GM19397 (cell line): ENCODE results near the gene CORO6.
"Not testable (repeated sequence)": the region's sequence is repeated elsewhere in the genome, so short reads cannot be mapped to it uniquely, and the experiment has no call there.

Experiments used
- ATAC-seq: cut with Tn5 transposase; IDR thresholded peaks from one replicate; pipeline ENCODE4 v1.9.1; 2021; ENCODE audit warnings: mild to moderate bottlenecking, moderate library complexity; ENCODE audit not compliant: unreplicated experiment

Gene CORO6

DNA sequence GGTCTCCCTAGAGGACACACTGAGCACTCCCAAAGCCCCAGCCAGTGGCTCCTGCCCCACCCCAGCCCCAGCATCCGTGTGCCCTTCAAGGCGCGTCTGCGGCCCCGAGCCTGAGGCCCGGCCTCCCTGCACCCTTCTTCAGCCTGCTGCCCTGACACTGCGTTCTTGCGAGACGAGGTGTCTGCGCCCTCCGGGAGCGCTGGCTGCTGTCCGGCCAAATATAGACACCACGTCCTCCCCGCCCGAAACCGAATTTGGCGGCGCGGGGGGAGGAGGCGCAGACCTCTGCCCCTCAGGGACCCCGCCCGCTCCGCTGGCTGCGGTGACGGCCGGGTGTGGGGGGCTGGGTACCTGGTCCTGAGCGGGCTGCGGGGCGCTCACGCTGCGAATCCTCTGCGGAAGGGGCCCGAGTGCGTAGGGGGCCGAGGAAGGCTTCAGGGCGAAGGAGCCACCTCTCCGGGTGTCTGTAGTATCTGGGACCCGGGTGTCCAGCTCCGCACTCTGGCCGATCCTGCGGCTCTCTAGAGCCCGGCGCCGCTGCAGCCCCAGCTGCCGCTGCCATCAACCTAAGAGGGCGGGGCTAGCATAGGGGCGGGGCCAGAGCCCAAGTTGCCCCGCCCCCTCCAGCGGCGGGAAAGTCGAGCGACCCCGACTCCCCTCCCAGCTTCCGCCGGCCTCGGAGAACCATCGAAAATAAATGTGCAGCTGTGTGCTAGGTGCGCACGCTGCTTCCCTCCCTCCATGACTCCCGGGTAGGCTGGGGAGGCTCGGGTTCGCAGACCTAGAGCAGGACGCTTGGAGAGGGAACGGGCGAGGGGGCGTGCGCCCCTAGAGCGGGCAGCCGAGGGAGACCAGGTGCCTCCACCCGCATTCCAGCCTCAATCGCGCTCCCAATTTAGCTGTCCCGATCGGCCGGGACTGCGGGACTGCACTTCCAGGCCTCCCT is at the start of gene CORO6:
CORO6 (minus strand) TSS at position 576 of the 946 bp plus-strand sequence. CDS start 1,491 bp downstream, outside the sequence.
- peak; percentile 49 for ATAC-seq

DNA sequence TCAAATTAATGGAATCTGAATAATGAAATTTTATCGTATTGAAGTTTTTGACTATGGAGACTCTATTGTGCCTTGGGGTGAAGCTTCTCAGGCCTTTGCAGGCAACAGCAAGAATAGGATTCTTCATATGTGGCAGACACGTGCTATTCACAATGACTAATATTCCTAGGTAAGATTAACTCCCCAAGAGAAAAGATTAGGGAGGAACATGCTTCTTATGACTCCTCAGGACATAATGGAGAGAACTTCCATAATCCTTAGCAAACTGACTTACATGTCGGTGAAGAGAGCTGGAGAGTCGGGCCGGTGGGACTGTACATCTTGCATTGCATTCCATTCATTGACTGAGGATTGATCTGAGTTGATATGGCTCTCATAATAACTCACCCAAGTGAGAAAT is 48.9 kb upstream of the CORO6 start:
- ATAC-seq: no peak

DNA sequence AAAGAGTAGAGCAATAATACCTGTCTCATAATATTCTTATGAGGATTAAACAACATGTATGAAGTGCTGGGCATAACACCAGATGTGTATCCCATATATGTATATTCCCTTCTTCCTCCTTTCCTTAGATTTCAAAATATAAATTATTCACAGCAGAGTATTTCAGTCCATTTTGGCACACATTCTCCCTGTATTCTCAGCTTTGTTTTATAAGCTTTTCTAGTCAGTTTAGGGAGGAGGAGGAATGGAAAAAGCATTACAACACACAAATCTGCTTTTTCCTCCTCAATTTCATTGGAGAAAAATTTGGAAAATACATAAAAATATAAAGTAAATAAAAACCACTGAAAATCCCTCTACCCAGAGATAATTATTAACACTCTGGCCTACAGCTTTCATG is 46.6 kb upstream of the CORO6 start:
- no peak for ATAC-seq

GRCh38 chr17:29667969-29668368 is 45.3 kb upstream of the CORO6 start:
- no peak for ATAC-seq

DNA sequence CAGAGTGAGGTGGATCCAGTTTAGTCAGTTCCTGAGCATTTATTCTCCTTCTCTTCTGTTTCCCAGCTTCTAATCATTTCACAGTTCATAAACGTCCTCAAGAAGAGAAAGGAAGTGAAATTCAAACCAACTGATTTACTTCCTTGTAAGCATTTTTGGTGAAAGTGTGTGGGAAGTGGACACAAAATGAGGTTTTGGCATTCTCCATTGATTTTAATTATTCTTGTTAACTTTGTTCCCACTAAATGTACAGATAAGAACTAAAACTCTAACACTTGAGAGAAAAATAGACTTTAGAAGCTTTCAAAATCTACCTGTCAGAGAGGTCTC is 42.7 kb upstream of the CORO6 start:
- no peak for ATAC-seq

- no peak for ATAC-seq
Observed at GRCh38 chr17:29664743-29665480, 42.2 kb upstream of the CORO6 start.

- no peak for ATAC-seq
Observed at GRCh38 chr17:29663155-29663554, 40.4 kb upstream of the CORO6 start.

DNA sequence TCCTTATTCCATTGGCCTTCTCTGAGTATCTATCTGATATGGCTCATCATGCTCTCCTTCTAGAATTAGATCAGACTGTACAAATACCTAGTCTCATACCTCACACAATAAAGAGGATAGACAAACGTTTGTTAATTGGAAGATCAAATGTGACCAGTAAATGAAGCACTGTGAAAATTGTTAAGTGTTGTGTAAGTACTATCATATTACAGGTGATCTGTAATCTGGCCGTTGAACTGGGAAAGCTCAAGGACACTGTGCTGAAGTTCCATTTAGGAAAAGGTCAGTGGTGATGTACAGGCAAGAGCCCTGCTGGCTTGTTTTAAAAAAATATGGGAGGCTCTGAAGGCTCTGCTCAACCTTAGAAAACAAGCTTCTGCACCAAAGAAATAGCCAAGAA is 38.5 kb upstream of the CORO6 start:
- no peak for ATAC-seq

- no peak for ATAC-seq
Observed at GRCh38 chr17:29659155-29659554, 36.4 kb upstream of the CORO6 start.

DNA sequence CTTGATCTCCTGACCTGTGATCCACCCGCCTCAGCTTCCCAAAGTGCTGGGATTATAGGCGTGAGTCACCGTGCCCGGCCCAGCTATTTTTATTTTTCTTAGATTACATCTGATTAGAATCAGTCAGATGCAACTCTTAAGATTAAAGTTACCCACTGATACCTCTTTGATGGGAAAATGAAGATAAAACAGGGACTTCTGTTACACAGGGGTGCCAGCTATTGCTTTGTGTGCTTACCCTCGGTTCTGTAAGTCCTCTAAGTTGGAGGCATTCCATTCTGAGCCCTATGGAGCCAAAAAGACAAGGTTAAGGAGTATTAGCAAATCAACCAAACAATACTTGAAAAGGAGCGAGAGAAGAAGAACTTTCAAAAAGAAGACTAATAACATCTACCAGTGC is 32.6 kb upstream of the CORO6 start:
- ATAC-seq: no peak

DNA sequence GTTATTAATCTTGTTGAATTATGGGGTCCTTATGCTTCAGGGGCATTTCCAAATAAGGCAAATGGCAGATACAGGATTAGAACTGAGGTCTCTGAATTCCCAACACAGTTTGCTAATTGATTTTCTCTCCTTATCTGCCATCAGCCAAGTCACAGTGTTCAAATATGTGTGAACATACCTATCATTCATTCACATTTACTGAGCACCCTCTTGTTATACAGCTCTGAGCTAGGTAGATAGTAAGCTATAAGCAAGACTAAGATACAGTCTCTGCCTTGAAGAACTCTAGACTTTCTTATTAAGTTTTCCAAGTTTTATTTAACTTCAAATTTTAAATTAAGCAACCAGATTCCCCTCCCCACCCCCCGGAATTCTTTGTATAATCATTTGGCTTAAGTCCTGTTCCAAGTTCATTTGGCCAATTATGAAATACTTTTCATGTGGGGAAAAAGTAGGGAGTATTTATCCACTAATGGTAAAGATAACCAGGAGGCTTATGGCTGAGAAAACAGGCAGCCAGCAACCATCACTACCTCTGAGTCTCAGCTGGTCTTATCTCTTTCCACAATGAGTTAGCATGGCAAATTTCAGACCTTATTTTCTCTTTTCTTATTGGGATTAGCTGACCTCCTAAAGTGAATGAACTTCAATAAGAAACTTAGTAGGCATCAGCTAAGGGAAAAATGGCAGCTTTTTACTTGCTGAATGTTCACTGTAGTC is 31.4 kb upstream of the CORO6 start:
- ATAC-seq: no peak

DNA sequence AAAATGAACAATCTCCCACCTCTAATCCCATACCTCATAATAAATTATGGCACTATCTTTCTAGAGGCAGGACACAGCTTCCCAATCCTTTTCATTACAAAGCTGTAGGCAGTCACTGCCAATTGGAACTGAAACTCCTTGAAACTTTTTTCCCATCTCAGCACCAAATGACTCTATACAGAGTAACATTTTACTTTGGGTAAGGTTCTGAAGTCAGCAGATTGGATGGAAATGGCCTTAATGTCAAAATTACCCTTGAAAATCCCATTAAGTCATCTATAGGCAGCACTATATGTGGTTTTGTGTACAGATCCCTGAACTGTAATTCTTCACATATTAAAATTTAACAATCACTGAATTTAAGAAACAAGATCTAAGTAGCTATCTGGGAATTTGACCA is 30.3 kb upstream of the CORO6 start:
- no peak for ATAC-seq

GRCh38 chr17:29651913-29652312 is 29.2 kb upstream of the CORO6 start:
- ATAC-seq: not testable (repeated sequence)

DNA sequence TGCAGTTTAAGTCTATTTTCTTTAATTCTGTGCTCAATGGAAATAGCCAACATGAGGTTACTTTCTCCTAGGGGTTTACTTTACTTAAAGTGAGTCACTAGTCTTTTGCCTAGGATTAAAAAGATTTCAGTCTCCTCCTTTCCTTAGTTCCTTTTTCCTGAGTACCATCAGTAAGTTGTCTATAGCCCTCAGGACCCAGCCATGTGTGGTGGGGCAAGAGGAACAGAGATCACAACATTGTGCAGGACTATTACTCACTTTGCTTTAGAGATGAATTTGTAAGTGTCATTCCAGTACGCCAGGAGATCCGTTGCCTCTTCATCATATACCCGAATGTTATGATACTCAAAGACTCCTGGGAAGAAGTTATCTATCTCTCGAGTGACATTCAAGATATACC is 27.7 kb upstream of the CORO6 start:
- no peak for ATAC-seq

- ATAC-seq: no peak
Observed at GRCh38 chr17:29649359-29649758, 26.6 kb upstream of the CORO6 start.

- no peak for ATAC-seq
Observed at GRCh38 chr17:29648005-29648404, 25.3 kb upstream of the CORO6 start.

DNA sequence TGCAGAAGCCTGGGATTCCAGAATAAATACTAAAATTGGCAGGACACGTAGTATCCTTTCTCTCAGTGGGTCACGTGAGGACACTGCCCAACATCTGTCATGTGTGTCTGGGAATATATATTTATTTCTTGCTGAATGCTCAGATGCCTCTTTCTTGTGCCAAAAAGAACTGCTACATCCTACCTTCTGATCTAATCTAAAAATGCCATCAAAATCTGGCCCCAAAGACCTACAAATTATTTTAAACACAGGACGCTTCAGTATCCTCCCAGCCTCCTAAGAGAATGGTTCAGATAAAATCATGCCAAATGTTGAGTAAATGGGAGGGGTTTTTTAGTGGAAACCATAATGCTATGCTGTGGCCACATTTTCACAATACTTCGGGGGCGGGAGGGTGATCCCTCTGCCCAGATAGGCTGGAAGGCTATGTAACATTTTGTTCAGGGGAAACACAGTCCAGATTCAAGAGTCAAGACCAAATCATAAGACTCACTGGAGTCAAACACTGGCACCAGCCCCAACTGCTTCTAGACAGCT is 22.9 kb upstream of the CORO6 start:
- no peak for ATAC-seq

- ATAC-seq: no peak
Observed at GRCh38 chr17:29643817-29644160, 21.1 kb upstream of the CORO6 start.

GRCh38 chr17:29642171-29642611 is 19.5 kb upstream of the CORO6 start:
- no peak for ATAC-seq

GRCh38 chr17:29640981-29641642 is 18.4 kb upstream of the CORO6 start:
- ATAC-seq: no peak

GRCh38 chr17:29640413-29640812 is 17.7 kb upstream of the CORO6 start:
- ATAC-seq: no peak
